Activated CD4-positive, alpha-beta T cell treated with anti-CD3 and anti-CD28 coated beads, Interleukin-2, amount 50 U/mL, for 24 hours (primary cell): ENCODE measurements around the gene PLAC1.

ENCODE experiments used
- DNase-seq, 2 donors: peaks; one replicate each; pipeline ENCODE4 v3.0.0-alpha.2; 2020; ENCODE audit warnings: low read depth in 1 of 2, low spot score in 1 of 2

Gene PLAC1

DNA sequence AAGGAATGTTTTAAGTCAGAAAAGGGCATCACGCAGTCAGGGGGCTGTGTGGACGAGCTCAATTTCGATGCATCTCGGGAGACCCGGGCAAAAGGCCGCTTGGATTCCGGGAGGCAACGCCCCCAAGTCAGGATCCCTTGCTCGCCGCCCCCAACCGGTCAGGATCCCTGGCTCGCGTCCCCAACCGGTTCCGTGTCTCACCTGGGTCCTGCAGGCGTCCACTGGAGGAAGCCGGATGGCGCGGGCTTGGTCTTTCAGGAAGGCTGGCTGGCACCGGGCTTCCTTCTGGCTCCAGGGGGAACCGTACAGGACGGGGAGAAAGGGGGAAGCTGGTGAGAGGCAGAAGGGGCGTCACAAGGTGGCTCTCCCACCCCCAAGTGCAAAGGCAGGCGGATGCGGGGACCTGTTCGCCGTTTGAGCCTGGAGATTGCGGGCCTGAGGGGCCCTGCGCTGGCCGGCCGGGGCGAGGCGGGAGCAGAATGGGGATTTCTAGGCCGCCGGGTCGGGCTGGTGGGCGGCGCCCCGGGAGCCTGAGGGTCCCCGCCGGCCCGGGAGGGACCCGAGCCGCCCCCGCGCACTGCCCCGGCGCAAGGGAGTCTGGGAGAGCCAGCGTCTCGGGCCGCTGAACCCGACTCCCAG, 113.6 kb downstream of the PLAC1 start:
- DNase-seq: no peak

DNA sequence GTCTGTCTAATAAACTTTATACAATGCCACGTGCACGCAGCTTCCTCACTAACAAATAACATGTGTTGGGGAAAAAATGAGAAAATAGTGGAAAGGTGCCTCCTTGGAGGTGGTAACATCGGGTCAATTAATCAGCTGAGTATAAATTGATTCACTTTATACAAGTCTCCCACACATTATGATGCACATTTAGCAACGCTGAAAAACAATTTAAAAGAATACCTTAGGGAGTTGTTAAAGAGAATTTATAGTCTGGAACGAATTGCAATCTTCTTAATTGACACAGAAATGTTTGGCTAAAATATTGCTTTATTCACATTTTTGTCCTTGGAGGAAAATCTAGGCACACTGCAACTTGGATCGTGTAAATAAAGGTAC, 114.1 kb downstream of the PLAC1 start:
- no peak for DNase-seq

DNA sequence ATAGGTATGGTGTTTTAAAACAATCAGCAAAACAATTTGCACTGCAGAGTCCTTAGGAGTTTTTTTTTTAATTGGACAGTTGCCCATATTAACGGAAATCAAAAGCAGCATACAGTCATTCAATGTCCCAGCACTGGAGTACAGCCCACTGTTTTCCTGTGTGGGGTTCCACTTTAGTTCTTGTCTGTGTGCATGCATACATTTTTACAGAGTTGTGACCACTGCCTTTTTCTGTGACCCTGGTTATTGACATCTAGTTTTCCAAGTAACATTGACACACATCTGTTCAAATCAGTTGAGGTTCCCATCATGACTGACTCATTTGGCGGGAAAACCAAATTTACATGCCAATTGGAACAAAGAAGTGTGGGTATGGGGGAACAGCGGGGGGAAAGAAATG, 115.0 kb downstream of the PLAC1 start:
- DNase-seq: no peak

DNA sequence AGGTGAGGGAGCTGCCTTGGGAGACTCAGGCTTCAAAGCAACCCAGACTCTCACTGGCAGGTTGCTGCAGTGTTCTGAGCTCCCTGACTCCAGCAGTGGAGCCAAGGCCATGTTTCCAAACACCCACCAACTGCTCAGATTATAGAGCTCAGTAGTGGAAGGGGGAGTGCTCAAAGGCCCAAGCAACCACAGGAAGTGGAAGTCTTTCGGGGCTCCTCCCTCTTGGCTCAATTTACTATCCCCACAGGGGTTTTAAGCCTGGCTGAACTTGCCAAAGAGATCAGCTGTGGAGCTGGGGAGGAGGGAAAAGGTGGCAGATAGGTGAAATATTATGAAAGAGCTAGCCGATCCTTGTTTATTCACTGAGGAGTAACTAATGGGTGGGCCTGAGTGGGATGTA, 115.8 kb downstream of the PLAC1 start:
- DNase-seq: no peak

DNA sequence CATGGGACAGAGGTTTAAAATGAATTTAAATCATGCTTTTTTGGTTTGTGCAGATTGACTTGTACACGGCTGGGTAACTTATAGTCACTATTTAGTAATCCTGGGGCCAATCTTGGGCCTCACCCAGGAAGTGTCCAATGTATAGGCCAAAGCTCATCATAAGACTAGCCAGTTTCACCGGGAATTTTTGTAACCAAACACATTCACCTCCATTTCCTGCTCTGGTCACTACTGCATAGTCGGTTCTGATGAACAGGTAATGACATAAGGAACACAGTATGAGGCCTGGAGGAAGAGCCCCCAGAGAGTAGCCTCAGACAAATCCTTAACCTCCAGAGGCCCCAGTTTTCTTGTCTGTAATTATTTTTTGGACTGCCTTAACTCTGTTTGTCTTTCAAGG, 116.4 kb downstream of the PLAC1 start:
- no peak for DNase-seq

DNA sequence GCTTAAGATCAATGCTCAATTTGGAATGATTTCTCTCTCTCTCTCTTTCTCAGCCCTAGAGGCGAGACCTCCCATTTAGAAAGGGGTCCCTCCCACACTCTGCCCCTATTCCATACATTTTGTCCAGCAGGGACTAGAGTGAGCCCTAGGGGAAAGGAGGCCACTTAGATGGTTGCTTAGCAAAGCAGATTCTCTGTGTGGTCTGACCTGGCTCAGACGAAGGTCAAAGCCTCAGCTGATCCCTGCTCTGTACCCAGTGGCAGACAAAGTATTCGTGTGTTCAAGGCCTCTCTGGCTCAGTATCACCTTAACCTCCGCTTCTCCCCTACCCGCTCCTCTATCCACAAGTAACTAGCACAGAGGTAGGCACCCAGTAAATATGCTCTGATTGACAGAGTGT, 120.0 kb downstream of the PLAC1 start:
- DNase-seq: no peak

DNA sequence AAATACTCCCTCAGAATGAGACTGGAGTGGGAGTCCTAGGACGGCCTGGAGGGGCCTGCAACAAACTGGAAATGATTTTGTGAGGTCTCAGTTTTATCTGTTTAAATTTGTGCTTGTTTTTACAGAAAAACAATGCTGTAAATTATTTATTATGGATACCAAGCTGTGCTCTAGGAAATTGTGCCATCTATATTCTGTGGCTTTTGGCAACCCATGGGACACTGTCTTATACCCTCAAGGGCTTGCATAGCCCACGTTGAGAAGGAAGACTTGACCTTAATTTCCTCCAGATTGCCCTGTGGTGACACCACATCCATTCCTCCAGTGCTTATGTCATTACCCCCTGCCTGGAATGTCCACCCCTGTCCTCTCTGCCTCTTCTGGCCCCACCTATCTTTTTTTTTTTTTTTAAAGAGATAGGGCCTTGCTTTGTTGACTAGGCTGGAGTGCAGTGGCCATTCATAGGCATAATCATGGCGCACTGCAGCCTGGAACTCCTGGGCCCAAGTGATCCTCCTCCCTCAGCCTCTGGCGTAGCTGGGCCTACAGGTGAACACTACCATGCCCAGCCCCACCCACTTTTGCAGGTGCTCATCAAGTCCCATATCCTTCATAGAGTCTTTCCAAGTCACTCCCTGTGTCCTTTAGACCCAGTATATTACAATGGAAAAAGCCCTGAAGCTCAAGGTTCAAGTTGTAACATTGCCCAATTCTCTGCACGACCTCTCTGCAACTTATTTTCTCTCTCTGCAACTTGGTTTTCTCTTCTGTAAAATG, 120.9 kb downstream of the PLAC1 start:
- DNase-seq: no peak

DNA sequence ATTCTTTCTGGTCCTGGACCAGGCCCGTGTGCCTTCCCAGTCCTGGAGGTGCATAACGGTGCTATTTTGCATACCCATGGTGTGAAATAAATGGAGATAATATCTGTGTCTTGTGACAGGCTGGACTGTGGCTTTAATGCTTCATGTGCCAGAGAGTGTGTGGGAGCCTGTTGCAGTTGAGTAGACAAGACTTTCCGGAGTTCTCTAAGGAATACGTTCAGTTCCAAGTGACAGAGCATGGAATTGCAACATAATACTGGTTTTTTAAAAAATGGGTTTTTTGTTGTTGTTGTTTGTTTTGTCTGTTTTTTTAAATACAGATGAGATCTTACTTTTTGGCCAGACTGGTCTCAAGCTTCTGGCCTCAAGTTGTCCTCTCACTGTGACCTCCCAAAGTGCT, 124.3 kb downstream of the PLAC1 start:
- DNase-seq: no peak

DNA sequence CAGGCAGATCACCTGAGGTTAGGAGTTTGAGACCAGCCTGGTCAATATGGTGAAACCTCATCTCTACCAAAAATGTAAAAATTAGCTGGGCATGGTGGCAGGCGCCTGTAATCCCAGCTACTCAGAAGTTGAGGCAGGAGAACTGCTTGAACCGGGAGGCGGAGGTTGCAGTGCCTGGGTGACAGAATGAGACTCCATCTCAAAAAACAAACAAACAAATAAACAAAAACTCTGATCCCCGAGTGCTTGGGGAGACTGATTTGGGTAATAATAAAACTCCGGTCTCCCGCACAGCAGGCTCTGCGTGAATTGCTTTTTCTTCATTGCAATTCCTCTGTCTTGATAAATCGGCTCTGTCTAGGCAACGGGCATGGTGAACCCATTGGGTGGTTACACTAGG, 124.9 kb downstream of the PLAC1 start:
- no peak for DNase-seq

DNA sequence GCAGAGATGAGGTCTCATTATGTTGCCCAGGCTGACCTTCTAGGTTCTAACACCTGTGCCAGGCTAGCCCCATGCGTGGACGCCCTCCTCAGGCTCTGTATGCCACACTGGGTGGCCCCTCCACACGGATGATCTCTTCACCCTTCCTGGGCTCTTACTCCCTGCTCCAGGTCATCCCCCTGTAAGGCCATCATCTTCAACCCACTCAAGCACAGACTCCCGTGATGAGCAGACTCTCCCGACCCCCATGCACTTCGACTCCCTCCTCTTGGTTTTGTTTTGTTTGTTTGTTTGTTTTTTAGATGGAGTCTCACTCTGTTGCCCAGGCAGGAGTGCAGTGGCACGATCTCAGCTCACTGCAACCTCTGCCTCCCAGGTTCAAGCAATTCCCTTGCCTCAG, 127.4 kb downstream of the PLAC1 start:
- no peak for DNase-seq

DNA sequence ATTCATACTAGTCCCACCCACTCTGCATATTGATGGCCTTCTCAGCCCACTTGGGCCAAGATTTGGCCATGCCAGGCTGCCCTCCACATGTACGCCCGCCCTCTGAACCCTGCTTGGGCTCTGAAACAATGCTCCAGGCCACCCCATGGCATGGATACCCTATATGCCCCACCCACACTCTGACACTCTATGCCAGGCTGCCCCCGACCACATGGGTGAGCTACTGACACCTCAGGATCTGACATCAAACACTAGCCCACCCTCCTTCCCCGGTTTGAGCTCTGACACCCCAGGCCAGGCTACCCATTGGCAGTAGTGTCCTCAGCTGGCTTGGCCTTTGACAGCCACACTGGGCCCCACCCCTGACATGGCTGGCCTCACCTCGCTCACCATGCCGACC, 128.8 kb downstream of the PLAC1 start:
- DNase-seq: no peak

DNA sequence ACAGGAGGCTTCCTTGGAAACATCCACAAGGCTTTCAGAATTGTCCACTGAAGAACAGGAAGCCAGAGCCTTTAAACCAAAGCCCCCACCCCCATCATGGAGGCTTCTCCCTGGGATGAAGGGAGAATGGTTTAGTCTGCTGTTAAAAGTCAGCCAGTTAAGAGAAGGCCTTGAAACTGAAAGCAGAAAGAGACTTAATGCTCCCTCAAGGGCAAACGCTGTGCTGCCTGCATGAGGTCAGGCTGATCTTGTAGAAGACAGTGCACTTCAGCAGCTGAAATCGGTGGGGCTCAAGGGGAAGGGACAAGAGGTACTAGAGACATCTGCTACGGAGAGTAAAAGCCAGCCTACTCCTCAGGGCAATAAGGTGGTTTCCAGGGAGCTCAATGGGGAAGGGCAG, 129.3 kb downstream of the PLAC1 start:
- DNase-seq: no peak

DNA sequence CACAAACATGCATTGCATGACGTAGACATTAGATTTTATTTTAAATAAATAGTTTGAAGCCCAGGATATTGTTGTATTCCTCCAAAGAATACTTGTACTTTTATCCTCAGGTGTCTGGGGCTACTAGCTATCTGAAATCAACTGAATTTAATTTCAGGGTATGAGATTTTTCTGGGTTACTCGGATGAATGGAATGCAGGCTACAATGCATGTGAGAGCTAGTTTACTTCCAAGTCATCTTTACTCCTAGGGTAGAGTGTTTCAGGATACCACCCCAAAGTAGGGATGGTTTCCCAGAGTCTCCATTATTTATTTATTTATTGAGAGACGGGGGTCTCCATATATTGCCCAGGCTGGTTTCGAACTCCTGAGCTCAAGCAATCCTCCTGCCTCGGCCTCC, 131.9 kb downstream of the PLAC1 start:
- no peak for DNase-seq

DNA sequence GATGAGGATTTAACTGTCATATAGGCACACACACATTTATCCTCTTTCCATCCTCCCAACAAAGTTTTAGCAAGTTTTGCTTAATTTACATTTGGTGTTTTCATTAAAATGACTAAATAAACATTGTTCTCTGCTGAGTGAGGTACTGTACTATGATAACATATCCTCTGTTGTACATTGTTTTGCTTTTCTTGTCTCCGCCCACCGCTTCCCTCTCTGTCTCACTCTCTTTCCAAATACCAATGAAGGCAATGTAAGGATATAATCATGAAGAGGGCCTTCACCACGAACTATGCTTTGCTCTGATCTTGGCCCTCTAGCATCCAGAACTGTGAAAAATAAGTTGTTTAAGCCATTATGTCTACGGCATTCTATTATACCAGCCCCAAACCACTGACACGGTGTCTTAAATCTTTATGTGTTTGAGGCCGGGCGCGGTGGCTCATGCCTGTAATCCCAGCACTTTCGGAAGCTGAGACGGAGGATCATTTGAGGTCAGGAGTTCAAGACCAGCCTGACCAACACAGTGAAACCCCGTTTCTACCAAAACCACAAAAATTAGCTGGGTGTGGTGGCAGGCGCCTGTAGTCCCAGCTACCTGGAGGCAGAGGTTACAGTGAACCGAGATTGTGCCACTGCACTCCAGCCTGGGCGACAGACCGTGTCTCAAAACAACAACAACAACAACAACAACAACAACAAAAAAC, 133.0 kb downstream of the PLAC1 start:
- DNase-seq: no peak

DNA sequence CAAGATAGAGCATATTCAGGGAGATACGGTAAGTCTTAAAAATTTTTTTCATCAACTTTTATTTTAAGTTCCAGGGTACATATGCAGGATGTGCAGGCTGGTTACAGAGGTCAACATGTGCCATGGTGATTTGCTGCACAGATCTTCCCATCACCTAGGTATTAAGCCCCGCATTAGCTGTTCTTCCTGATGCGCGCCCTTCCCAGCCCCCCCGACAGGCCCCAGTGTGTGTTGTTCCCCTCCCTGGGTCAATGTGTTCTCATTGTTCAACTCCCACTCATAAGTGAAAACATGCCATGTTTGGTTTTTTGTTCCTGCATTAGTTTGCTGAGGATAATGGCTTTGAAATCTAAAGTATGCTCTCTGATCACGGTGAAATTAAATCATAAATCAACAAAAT, 134.1 kb downstream of the PLAC1 start:
- no peak for DNase-seq

DNA sequence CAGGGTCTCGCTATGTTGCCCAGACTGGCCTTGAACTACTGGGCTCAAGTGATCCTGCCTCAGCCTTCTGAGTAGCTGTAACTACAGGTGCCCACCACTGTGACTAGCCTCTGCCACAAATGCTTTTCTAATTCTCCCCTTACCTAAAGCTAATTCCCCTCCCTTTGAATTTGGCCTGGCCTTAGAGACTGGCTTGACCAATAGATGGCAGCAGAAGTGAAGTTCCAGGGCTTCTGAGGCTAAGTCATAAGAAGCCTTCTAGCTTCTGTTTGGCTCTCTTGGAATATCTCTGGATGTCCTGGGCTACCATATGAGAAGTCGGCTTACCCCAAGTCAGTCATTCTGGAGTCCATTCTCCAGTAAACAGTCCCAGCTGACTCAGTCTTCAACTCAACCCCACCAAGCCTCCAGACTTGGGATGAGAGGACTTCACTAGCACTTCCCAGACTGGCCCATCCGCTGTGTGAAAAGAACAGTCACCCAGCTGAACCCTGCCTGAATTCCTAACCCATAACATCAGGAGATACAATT, 137.3 kb downstream of the PLAC1 start:
- DNase-seq: no peak
